NCI-H82 (cell line): ENCODE measurements around the gene BLVRB.
"Not testable (repeated sequence)": the region's sequence is repeated elsewhere in the genome, so short reads cannot be mapped to it uniquely, and the experiment has no call there.

Experiments used
- DNase-seq: peaks from one replicate; lab custom pipeline; 2025; lab: John Stamatoyannopoulos, UW

Gene BLVRB

GRCh38 chr19:40422748-40423566 lies 42.6 kb downstream of the BLVRB start:
- no peak for DNase-seq

- no peak for DNase-seq
Measured at GRCh38 chr19:40421993-40422747, 43.4 kb downstream of the BLVRB start.

- peak; percentile 93 for DNase-seq
Measured at GRCh38 chr19:40420766-40421765, 44.5 kb downstream of the BLVRB start.

- DNase-seq = no peak
Measured at GRCh38 chr19:40420451-40420765, 45.1 kb downstream of the BLVRB start.

GRCh38 chr19:40419780-40420179 lies 45.8 kb downstream of the BLVRB start:
- no peak for DNase-seq

GRCh38 chr19:40419066-40419612 lies 46.4 kb downstream of the BLVRB start:
- no peak for DNase-seq

- no peak for DNase-seq
Measured at GRCh38 chr19:40418040-40418439, 47.5 kb downstream of the BLVRB start.

GRCh38 chr19:40417643-40417981 lies 47.9 kb downstream of the BLVRB start:
- no peak for DNase-seq

- DNase-seq = no peak
Measured at GRCh38 chr19:40416918-40417642, 48.5 kb downstream of the BLVRB start.

GRCh38 chr19:40415768-40416167 lies 49.8 kb downstream of the BLVRB start:
- no peak for DNase-seq

- no peak for DNase-seq
Measured at GRCh38 chr19:40414542-40415535, 50.7 kb downstream of the BLVRB start.

GRCh38 chr19:40413291-40413845 lies 52.2 kb downstream of the BLVRB start, which contains the start of gene PRX:
PRX (minus strand) TSS chr19:40413378; CDS start chr19:40407932, 5,446 bp downstream.
- DNase-seq = peak; percentile 87

GRCh38 chr19:40412866-40413265 lies 52.7 kb downstream of the BLVRB start:
- no peak for DNase-seq

GRCh38 chr19:40411958-40412499 lies 53.5 kb downstream of the BLVRB start:
- DNase-seq = no peak

- DNase-seq = no peak
Measured at GRCh38 chr19:40411125-40411842, 54.3 kb downstream of the BLVRB start.

- no peak for DNase-seq
Measured at GRCh38 chr19:40410030-40410389, 55.5 kb downstream of the BLVRB start.

- not testable (repeated sequence) for DNase-seq
Measured at GRCh38 chr19:40408598-40408925, 57.0 kb downstream of the BLVRB start.

- no peak for DNase-seq
Measured at GRCh38 chr19:40407714-40408597, 57.6 kb downstream of the BLVRB start.
